Measurements from ENCODE around the gene SNRNP27.
"Not testable (repeated sequence)": the region's sequence is repeated elsewhere in the genome, so short reads cannot be mapped to it uniquely, and the experiment has no call there.

Gene SNRNP27

DNA sequence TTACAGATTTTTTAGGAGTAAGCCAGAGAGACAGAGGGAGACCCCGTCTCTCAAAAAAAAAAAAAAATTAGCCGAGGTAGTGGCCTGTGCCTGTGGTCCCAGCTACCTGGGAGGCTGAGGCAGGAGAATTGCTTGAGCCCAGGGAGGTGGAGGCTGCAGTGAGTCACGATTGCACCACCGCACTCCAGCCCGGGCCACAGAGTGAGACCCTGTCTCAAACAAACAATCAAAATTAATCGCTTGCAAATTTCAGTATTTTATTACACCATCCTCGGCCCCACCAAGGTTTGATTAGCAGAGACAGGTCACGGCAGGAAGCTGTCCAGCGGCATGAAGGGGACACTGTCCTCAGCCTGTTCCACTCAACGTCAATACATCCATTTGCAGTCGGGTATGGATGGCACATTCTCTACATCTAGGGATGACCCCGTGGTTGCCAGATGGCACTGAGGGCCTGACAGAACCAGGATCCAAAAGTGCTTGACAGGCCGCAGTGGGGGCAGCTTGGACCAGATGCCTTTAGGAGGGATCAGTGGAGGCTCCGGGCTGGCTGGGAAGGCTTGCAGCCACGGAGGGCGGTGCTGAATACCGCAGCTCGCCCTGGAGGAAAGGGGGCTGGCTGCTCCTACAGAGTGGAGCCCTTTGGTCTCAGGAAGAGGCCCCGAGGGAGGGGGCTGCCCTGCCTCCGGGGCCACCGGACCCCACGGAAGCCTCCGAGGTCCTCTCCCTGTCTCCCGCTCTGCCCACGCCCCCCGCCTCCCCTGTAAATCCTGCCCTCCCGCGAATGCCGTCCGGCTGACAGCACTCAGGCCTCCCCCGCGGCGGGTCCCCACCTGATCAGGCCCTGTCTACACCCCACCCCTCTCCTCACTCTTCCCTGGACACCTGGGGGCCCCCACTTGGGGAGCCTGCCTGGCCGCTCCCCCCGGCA is 54.5 kb downstream of the SNRNP27 start:
- DNase-seq: no peak

DNA sequence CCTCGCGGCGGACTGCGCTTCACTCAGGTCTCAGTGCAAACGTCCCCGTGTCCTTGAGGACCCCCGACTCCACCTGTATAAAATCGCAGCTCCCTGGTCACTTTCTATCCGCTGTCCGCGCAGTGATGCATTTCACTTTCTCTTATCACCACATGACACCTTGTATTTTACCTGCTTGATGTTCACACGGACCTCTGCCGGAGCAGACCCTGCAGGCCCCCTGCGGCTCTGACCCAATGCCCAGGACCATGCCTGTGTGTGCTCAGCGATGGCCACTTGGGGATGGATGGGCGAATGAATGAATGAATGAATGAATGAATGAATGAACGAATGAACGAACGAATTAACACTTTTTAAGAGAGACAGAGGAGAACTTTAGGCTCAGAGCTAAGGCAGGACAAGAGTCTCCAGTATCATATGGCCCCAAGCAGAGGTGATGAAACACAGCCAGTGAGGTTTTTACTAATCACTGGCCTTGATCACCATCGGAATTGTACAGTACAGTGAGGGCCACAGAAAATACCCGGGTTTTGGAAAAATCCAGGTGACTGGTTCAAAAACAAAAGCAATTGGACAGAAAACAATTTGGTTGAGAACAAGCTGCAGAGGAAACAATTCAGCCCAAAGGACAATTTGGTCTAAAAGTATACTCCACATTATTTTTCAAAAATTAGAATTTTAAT is 55.3 kb downstream of the SNRNP27 start:
- no peak for DNase-seq

DNA sequence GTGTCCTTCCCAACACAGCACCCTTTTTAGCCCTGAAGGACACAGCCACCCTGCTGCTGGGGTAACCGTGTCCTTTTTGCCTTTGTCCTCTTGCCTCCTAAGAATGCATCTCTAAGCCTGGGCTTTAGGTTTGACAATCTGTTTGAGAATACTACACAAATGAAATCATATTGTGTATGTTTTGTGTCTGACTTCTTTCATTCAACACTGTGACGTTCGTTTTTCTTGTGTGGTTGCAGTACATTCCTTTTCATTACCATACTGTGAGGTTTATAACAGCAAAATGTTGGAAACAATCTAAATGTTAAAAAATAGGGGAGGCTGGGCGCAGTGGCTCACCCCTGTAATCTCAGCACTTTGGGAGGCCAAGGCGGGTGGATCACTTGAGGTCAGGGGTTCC is 56.5 kb downstream of the SNRNP27 start:
- no peak for DNase-seq

DNA sequence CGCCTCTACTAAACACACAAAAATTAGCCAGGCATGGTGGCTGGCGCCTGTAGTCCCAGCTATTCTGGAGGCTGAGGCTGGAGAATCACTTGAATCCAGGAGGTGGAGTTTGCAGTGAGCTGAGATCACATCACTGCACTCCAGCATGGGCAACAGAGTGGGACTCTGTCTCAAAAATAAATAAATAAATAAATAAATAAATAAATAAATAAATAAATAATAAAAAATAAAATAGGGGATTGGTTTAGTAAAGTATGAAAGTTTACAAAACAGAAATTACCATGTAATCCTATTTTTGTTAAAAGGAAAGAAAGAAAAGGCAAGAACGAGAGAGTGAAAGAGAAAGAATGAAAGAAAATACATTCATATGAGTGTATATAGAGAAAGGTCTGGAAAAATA is 56.9 kb downstream of the SNRNP27 start:
- DNase-seq: not testable (repeated sequence)

DNA sequence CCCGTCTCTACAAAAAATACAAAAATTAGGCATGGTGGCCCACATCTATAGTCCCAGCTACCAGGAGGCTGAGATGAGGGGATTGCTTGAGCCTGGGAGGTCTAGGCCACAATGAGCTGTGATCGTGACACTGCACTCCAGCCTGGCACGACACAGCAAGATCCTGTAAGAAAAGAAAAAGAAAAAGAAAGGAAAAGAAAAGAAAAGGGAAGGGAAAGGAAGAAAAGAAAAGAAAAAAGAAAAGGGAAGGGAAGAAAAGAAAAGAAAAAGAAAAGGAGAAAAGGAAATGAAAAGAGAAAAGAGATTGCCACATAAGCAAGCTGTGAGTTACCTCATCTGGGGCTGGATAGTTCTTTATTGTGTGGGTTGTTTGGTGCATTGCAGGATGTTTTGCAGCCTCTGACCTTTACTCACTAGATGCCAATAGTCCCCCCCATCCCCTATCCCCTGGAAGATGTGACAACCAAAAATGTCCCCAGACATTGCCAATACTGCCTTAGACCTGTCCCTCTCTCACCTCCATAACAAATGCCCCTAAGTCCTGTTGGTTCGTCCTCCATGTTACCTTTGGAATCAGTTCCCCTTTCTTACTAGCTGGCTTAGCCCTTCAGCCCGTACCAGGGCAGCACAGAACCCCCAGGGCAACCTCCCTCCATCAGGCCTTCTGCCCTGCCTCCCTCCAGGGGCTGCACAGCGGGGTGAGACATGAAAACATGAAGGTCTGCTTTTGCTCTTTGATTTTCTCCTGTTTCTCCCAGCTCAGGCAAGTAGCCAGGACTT is 58.8 kb downstream of the SNRNP27 start:
- no peak for DNase-seq

DNA sequence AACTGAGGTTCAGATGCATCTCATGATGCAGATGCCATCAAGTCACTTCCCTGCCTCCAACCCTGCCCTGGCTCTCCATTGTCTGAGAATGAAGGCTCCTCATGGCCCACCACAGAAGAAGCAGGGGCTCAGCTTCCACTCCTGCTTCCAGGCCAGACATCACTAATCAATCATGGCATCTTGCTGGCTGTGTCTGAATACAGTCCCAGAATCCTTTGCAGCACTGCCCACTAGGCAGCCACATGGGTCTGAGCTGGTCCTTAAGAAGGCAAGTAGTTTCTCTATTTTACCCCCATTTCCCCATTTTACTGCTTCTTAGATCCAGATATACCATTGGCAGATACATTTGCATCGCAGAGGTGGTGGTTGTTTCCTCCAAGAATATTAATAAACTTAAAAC is 60.3 kb downstream of the SNRNP27 start:
- DNase-seq: no peak

All from NCI-H526 treated with DMSO at 0.1 percent for 48 hours (cell line).